Ectodermal cell (in vitro differentiated cells): ENCODE results near the gene SLCO4A1.

ENCODE experiments used
- H3K27ac ChIP-seq: 2 replicates; pipeline ENCODE4 v1.7.0; 2013; ENCODE audit warnings: mild to moderate bottlenecking, low read depth, low read length; ENCODE audit not compliant: insufficient read depth, poor library complexity, severe bottlenecking
- H3K27me3 ChIP-seq: 2 replicates; pipeline ENCODE4 v1.7.0; 2013; ENCODE audit warnings: mild to moderate bottlenecking, low read length; ENCODE audit not compliant: insufficient read depth, control insufficient read depth, poor library complexity, severe bottlenecking
- H3K36me3 ChIP-seq: one replicate; pipeline ENCODE4 v1.7.0; 2013; ENCODE audit warnings: low read length; ENCODE audit not compliant: control insufficient read depth, insufficient read depth
- H3K4me1 ChIP-seq: one replicate; pipeline ENCODE4 v1.7.0; 2013; ENCODE audit warnings: low read length; ENCODE audit not compliant: control insufficient read depth, insufficient read depth
- H3K4me3 ChIP-seq: 2 replicates; pipeline ENCODE4 v1.7.0; 2013; ENCODE audit warnings: low read depth, low read length, control low read depth; ENCODE audit not compliant: insufficient read depth
- H3K9me3 ChIP-seq: 2 replicates; pipeline ENCODE4 v1.7.0; 2013; ENCODE audit warnings: mild to moderate bottlenecking, low read length, moderate library complexity; ENCODE audit not compliant: control insufficient read depth
- WGBS, 2 experiments: methylation state at CpG; one replicate each; pipeline ENCODE4 v1.1.7; 2013; ENCODE audit warnings: missing lambda C conversion rate in 2 of 2; 5-methylcytosine and 5-hydroxymethylcytosine counted together

The SLCO4A1 gene

GRCh38 chr20:62708591-62709536, 66.6 kb downstream of the SLCO4A1 start, which contains the start of gene NTSR1:
NTSR1 (plus strand) TSS chr20:62708836; CDS start chr20:62709208, 372 bp downstream.
- no peaks in the 10 kb centered on the region for H3K36me3 ChIP-seq
- no peaks in the 10 kb centered on the region for H3K9me3 ChIP-seq
- H3K27me3 ChIP-seq, result peaks cover 43% of the 10 kb centered on the region
- no peak within 1 kb of the TSS for H3K27ac ChIP-seq
- whole genome bisulfite sequencing, 2 experiments, result 12% methylated on average over 124 of the region's 124 CpGs
- H3K4me3 ChIP-seq, result no peak within 1 kb of the TSS
- peaks cover 5% of the 10 kb centered on the region for H3K4me1 ChIP-seq

GRCh38 chr20:62709537-62709905, 67.2 kb downstream of the SLCO4A1 start:
- H3K9me3 ChIP-seq, result no peaks in the 10 kb centered on the region
- H3K27ac ChIP-seq, result no peak overlapping the region
- 92 to 93% methylated on average over 30 of the region's 30 CpGs for WGBS, 2 experiments
- H3K36me3 ChIP-seq, result no peaks in the 10 kb centered on the region
- no peak overlapping the region for H3K4me3 ChIP-seq
- H3K4me1 ChIP-seq, result peaks cover 5% of the 10 kb centered on the region
- peaks cover 43% of the 10 kb centered on the region for H3K27me3 ChIP-seq

GRCh38 chr20:62710221-62710885, 68.0 kb downstream of the SLCO4A1 start:
- H3K27me3 ChIP-seq, result peaks cover 43% of the 10 kb centered on the region
- H3K4me3 ChIP-seq, result no peak overlapping the region
- no peaks in the 10 kb centered on the region for H3K36me3 ChIP-seq
- H3K9me3 ChIP-seq, result no peaks in the 10 kb centered on the region
- WGBS, 2 experiments, result 92% methylated on average over 20 of the region's 20 CpGs
- H3K4me1 ChIP-seq, result peaks cover 5% of the 10 kb centered on the region
- H3K27ac ChIP-seq, result no peak overlapping the region

GRCh38 chr20:62710886-62711702, 68.8 kb downstream of the SLCO4A1 start:
- 86 to 87% methylated on average over 21 to 23 of the region's 23 CpGs for WGBS, 2 experiments
- Histone ChIP-seq H3K4me3 (no peak overlapping the region), H3K27ac (no peak overlapping the region), H3K9me3 (no peaks in the 10 kb centered on the region), H3K27me3 (peaks cover 43% of the 10 kb centered on the region), H3K36me3 (no peaks in the 10 kb centered on the region), H3K4me1 (peaks cover 5% of the 10 kb centered on the region)

- Histone ChIP-seq H3K4me1 (peaks cover 5% of the 10 kb centered on the region), H3K27me3 (peaks cover 43% of the 10 kb centered on the region)
- WGBS, 2 experiments, result 86 to 89% methylated on average over 23 of the region's 23 CpGs
Measured at GRCh38 chr20:62711703-62712101, 69.4 kb downstream of the SLCO4A1 start.

GRCh38 chr20:62712606-62713005, 70.3 kb downstream of the SLCO4A1 start:
- 92 to 93% methylated on average over 8 of the region's 8 CpGs for WGBS, 2 experiments

More at GRCh38 chr20:62711703-62712101, 69.4 kb downstream of the SLCO4A1 start:
- Histone ChIP-seq H3K36me3 (no peaks in the 10 kb centered on the region), H3K9me3 (no peaks in the 10 kb centered on the region), H3K27ac (no peak overlapping the region), H3K4me3 (no peak overlapping the region)

GRCh38 chr20:62714006-62714405, 71.7 kb downstream of the SLCO4A1 start:
- Histone ChIP-seq H3K27ac (no peak overlapping the region), H3K9me3 (no peaks in the 10 kb centered on the region), H3K4me1 (no peaks in the 10 kb centered on the region), H3K36me3 (no peaks in the 10 kb centered on the region), H3K4me3 (no peak overlapping the region), H3K27me3 (peaks cover 23% of the 10 kb centered on the region)
- 93 to 96% methylated on average over 10 of the region's 10 CpGs for WGBS, 2 experiments

More at GRCh38 chr20:62712606-62713005, 70.3 kb downstream of the SLCO4A1 start:
- H3K36me3 ChIP-seq, result no peaks in the 10 kb centered on the region
- H3K27me3 ChIP-seq, result peaks cover 37% of the 10 kb centered on the region
- no peak overlapping the region for H3K27ac ChIP-seq
- H3K4me1 ChIP-seq, result peaks cover 5% of the 10 kb centered on the region
- H3K9me3 ChIP-seq, result no peaks in the 10 kb centered on the region
- no peak overlapping the region for H3K4me3 ChIP-seq

GRCh38 chr20:62714799-62715198, 72.5 kb downstream of the SLCO4A1 start:
- 96 to 97% methylated on average over 6 of the region's 6 CpGs for WGBS, 2 experiments
- Histone ChIP-seq H3K27me3 (peaks cover 15% of the 10 kb centered on the region), H3K27ac (no peak overlapping the region), H3K4me1 (no peaks in the 10 kb centered on the region), H3K9me3 (no peaks in the 10 kb centered on the region), H3K4me3 (no peak overlapping the region), H3K36me3 (no peaks in the 10 kb centered on the region)

- Histone ChIP-seq H3K27me3 (peaks cover 11% of the 10 kb centered on the region), H3K27ac (no peak overlapping the region), H3K36me3 (no peaks in the 10 kb centered on the region), H3K4me1 (no peaks in the 10 kb centered on the region), H3K4me3 (no peak overlapping the region), H3K9me3 (no peaks in the 10 kb centered on the region)
- 94% methylated on average over 10 of the region's 10 CpGs for WGBS, 2 experiments
Measured at GRCh38 chr20:62715201-62715600, 72.9 kb downstream of the SLCO4A1 start.
